Measurements from ENCODE around the gene PLA2G5.

The PLA2G5 gene

DNA sequence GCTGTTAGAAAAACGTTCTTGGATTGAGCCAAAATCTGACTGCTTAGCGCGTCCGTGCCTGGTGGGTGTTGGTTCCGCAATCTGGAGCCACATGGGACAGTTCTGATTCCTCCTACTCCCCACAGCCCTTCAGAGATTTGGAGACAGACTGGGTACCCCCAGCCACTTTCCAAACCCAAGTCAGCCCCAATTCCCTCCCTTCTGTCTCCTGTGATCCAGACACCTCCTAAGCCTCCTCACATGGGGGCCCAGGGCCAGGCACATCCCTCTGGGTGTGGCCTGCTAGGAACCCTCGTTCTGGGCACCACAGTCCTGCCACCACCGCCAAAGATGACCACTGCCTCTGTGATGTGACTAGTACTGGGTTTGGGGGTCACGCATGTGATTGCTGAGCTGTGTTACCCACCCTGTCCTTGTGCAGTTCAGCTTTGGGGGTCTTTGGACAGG is 4.8 kb downstream of the PLA2G5 start:
- H3K27me3 Mint-ChIP-seq (ENCODE audit: low read depth) = peaks cover 24% of the 10 kb centered on the region
- H3K27ac Mint-ChIP-seq = no peak overlapping the region
- H3K36me3 Mint-ChIP-seq (ENCODE audit: low read depth) = no peaks in the 10 kb centered on the region
- no peaks in the 10 kb centered on the region for H3K4me1 Mint-ChIP-seq (ENCODE audit: low read depth)
- no peak for DNase-seq (ENCODE audit: low spot score)
- no peak overlapping the region for H3K4me3 Mint-ChIP-seq
- no peaks in the 10 kb centered on the region for H3K9me3 Mint-ChIP-seq

- H3K4me1 Mint-ChIP-seq (ENCODE audit: low read depth) = no peaks in the 10 kb centered on the region
- no peak overlapping the region for H3K4me3 Mint-ChIP-seq
- H3K27me3 Mint-ChIP-seq (ENCODE audit: low read depth) = peaks cover 27% of the 10 kb centered on the region
- no peaks in the 10 kb centered on the region for H3K9me3 Mint-ChIP-seq
- no peak overlapping the region for H3K27ac Mint-ChIP-seq
- no peaks in the 10 kb centered on the region for H3K36me3 Mint-ChIP-seq (ENCODE audit: low read depth)
- no peak for DNase-seq (ENCODE audit: low spot score)
Observed at GRCh38 chr1:20075345-20075744, 5.4 kb downstream of the PLA2G5 start.

GRCh38 chr1:20076223-20076622 is 6.2 kb downstream of the PLA2G5 start:
- Mint-ChIP-seq H3K9me3 (no peaks in the 10 kb centered on the region), H3K4me3 (no peak overlapping the region), H3K27me3 (ENCODE audit: low read depth) (peaks cover 31% of the 10 kb centered on the region), H3K4me1 (ENCODE audit: low read depth) (peaks cover 4% of the 10 kb centered on the region), H3K27ac (no peak overlapping the region), H3K36me3 (ENCODE audit: low read depth) (no peaks in the 10 kb centered on the region)
- no peak for DNase-seq (ENCODE audit: low spot score)

GRCh38 chr1:20076710-20077461 is 6.9 kb downstream of the PLA2G5 start:
- H3K4me1 Mint-ChIP-seq (ENCODE audit: low read depth) = peaks cover 7% of the 10 kb centered on the region
- H3K4me3 Mint-ChIP-seq = no peak overlapping the region
- no peak overlapping the region for H3K27ac Mint-ChIP-seq
- H3K9me3 Mint-ChIP-seq = no peaks in the 10 kb centered on the region
- peaks cover 35% of the 10 kb centered on the region for H3K27me3 Mint-ChIP-seq (ENCODE audit: low read depth)
- H3K36me3 Mint-ChIP-seq (ENCODE audit: low read depth) = no peaks in the 10 kb centered on the region
- no peak for DNase-seq (ENCODE audit: low spot score)

GRCh38 chr1:20078171-20078651 is 8.2 kb downstream of the PLA2G5 start:
- H3K27me3 Mint-ChIP-seq (ENCODE audit: low read depth) = peaks cover 40% of the 10 kb centered on the region

GRCh38 chr1:20078711-20079110 is 8.7 kb downstream of the PLA2G5 start:
- no peaks in the 10 kb centered on the region for H3K9me3 Mint-ChIP-seq
- no peak overlapping the region for H3K27ac Mint-ChIP-seq
- peaks cover 40% of the 10 kb centered on the region for H3K27me3 Mint-ChIP-seq (ENCODE audit: low read depth)
- H3K36me3 Mint-ChIP-seq (ENCODE audit: low read depth) = no peaks in the 10 kb centered on the region
- DNase-seq (ENCODE audit: low spot score) = no peak
- H3K4me3 Mint-ChIP-seq = no peak overlapping the region
- H3K4me1 Mint-ChIP-seq (ENCODE audit: low read depth) = peaks cover 7% of the 10 kb centered on the region

More at GRCh38 chr1:20078171-20078651, 8.2 kb downstream of the PLA2G5 start:
- H3K9me3 Mint-ChIP-seq = no peaks in the 10 kb centered on the region
- H3K4me1 Mint-ChIP-seq (ENCODE audit: low read depth) = peaks cover 7% of the 10 kb centered on the region
- no peak overlapping the region for H3K27ac Mint-ChIP-seq
- no peak for DNase-seq (ENCODE audit: low spot score)
- no peak overlapping the region for H3K4me3 Mint-ChIP-seq
- H3K36me3 Mint-ChIP-seq (ENCODE audit: low read depth) = no peaks in the 10 kb centered on the region

- Mint-ChIP-seq H3K27ac (no peak overlapping the region), H3K36me3 (ENCODE audit: low read depth) (no peaks in the 10 kb centered on the region), H3K9me3 (no peaks in the 10 kb centered on the region), H3K4me1 (ENCODE audit: low read depth) (peaks cover 7% of the 10 kb centered on the region), H3K27me3 (ENCODE audit: low read depth) (peaks cover 39% of the 10 kb centered on the region), H3K4me3 (no peak overlapping the region)
- DNase-seq (ENCODE audit: low spot score) = no peak
Observed at GRCh38 chr1:20079661-20080305, 9.8 kb downstream of the PLA2G5 start.

DNA sequence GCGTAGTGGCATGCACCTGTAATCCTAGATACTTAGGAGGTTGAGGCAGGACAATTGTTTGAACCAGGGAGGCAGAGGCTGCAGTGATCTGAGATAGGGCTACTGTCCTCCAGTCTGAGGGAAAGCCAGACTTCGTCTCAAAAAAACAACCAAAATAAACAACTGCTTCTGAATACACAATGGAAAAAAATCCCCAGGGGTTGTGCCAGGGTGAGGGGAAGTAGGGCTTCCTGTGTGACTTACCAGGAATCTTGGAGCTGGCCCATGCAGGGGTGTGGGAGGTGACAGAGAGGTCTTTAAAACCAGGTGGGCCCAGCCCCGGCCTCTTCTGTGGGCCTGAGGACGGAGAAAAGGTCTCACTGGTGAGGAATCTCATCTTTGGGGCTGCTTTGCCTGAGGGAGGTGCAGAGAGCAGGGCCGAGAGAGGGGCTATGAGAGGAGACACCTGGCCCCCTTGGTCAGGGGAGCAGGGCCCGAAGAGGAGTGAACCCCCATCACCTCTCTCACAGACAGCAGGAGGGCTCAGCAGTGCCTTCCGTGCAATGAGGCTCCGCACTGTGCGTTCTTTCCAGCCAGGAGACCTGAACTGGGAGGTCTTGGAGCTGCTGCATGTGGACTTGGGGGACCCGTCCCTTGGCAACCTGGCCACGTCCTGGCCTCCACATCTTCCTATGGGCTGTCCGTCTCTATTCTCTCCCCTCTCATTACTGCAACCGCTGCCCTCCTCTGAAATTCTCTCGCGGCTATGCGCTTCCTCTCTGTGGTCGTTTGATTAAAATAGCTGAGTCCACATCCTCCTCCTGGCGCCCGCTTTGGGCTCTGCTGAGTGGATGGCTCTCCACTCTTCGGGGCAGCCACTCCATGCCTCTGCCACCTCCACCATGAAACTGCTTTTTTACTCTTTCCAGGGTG is 10.7 kb downstream of the PLA2G5 start:
- no peak for DNase-seq (ENCODE audit: low spot score)
- peaks cover 7% of the 10 kb centered on the region for H3K4me1 Mint-ChIP-seq (ENCODE audit: low read depth)
- peaks cover 39% of the 10 kb centered on the region for H3K27me3 Mint-ChIP-seq (ENCODE audit: low read depth)
- no peaks in the 10 kb centered on the region for H3K36me3 Mint-ChIP-seq (ENCODE audit: low read depth)
- no peaks in the 10 kb centered on the region for H3K9me3 Mint-ChIP-seq
- H3K4me3 Mint-ChIP-seq = no peak overlapping the region
- no peak overlapping the region for H3K27ac Mint-ChIP-seq

DNA sequence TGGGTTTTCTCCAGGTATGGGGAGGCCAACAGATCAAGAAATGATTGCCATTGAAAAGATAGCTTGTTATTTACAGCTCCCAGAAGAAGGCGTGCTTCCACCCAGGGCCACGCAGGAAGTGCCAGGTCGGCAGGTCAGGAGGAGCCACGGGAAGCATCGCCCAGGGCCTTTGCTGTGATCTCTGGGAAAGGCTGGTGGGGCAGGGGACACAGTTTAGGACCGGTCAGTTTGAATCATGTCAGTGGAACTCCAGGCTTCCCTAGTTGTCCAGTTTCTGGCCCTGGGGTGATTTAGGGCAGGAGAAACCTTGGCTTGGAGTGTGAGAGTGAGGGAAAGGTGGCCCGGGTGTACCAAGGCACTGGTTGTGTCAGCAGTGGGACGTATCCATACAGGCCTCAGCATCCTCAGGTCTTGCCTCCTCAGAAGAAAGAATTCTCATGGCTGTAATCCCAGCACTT is 11.4 kb downstream of the PLA2G5 start:
- H3K27ac Mint-ChIP-seq = no peak overlapping the region
- no peak overlapping the region for H3K4me3 Mint-ChIP-seq
- H3K36me3 Mint-ChIP-seq (ENCODE audit: low read depth) = no peaks in the 10 kb centered on the region
- H3K4me1 Mint-ChIP-seq (ENCODE audit: low read depth) = peaks cover 7% of the 10 kb centered on the region
- H3K9me3 Mint-ChIP-seq = no peaks in the 10 kb centered on the region
- no peak for DNase-seq (ENCODE audit: low spot score)
- H3K27me3 Mint-ChIP-seq (ENCODE audit: low read depth) = peaks cover 39% of the 10 kb centered on the region

- no peak for DNase-seq (ENCODE audit: low spot score)
- Mint-ChIP-seq H3K27ac (no peak overlapping the region), H3K9me3 (no peaks in the 10 kb centered on the region), H3K27me3 (ENCODE audit: low read depth) (peaks cover 32% of the 10 kb centered on the region), H3K4me3 (no peak overlapping the region), H3K36me3 (ENCODE audit: low read depth) (no peaks in the 10 kb centered on the region), H3K4me1 (ENCODE audit: low read depth) (peaks cover 7% of the 10 kb centered on the region)
Observed at GRCh38 chr1:20082772-20083171, 12.8 kb downstream of the PLA2G5 start.

GRCh38 chr1:20083178-20083944 is 13.4 kb downstream of the PLA2G5 start:
- Mint-ChIP-seq H3K27ac (no peak overlapping the region), H3K36me3 (ENCODE audit: low read depth) (no peaks in the 10 kb centered on the region), H3K27me3 (ENCODE audit: low read depth) (peaks cover 26% of the 10 kb centered on the region), H3K4me3 (no peak overlapping the region), H3K9me3 (no peaks in the 10 kb centered on the region), H3K4me1 (ENCODE audit: low read depth) (peaks cover 7% of the 10 kb centered on the region)
- DNase-seq (ENCODE audit: low spot score) = no peak

- Mint-ChIP-seq H3K4me3 (no peak overlapping the region), H3K27me3 (ENCODE audit: low read depth) (peaks cover 10% of the 10 kb centered on the region), H3K27ac (no peak overlapping the region)
Observed at GRCh38 chr1:20086800-20087199, 16.8 kb downstream of the PLA2G5 start.

DNA sequence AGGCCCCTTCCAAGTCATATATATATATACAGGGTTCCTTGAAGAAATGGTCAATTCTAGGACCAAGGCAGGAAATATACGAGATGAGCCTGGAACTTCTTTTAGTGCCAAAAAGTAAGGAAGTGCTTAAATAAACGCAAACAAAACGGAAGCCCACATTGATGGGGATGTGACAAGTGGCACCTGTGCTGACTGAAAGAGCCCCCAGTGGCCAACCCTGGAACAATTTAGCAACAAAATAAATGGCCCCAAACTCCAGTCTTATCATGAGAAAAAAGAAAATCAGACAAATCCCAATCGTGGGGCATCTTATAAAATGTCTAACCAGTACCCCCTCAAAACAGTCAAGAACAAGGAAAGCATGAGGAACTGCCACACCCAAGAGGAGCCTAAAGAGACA is 17.7 kb downstream of the PLA2G5 start:
- H3K4me1 Mint-ChIP-seq (ENCODE audit: low read depth) = no peaks in the 10 kb centered on the region
- DNase-seq (ENCODE audit: low spot score) = no peak
- H3K9me3 Mint-ChIP-seq = no peaks in the 10 kb centered on the region
- no peak overlapping the region for H3K27ac Mint-ChIP-seq
- H3K27me3 Mint-ChIP-seq (ENCODE audit: low read depth) = peaks cover 4% of the 10 kb centered on the region
- no peak overlapping the region for H3K4me3 Mint-ChIP-seq
- no peaks in the 10 kb centered on the region for H3K36me3 Mint-ChIP-seq (ENCODE audit: low read depth)

More at GRCh38 chr1:20086800-20087199, 16.8 kb downstream of the PLA2G5 start:
- H3K36me3 Mint-ChIP-seq (ENCODE audit: low read depth) = no peaks in the 10 kb centered on the region
- H3K9me3 Mint-ChIP-seq = no peaks in the 10 kb centered on the region
- H3K4me1 Mint-ChIP-seq (ENCODE audit: low read depth) = no peaks in the 10 kb centered on the region
- no peak for DNase-seq (ENCODE audit: low spot score)
